Peyer's patch (tissue), 4 donors: Measurements from ENCODE around the gene ZBTB48.

ENCODE experiments used
- POLR2A ChIP-seq, 2 donors: fragments of 450-650 bp; IDR thresholded peaks; one replicate each; pipeline ENCODE4 v1.5.1; 2017; ENCODE audit warnings: antibody characterized with exemption in 2 of 2, mild to moderate bottlenecking in 2 of 2, moderate library complexity in 2 of 2
- TF ChIP-seq, protein P1 (sequence below), 6 experiments: fragments of 450-650 bp in 4 of 6; fragments of 200-600 bp in 2 of 6; sonication (generic) in 1 of 6; IDR thresholded peaks; one replicate each; pipeline ENCODE4 v1.5.1; 2017 to 2019; ENCODE audit warnings: antibody characterized with exemption in 6 of 6, mild to moderate bottlenecking in 3 of 6, moderate library complexity in 1 of 6

DNA sequence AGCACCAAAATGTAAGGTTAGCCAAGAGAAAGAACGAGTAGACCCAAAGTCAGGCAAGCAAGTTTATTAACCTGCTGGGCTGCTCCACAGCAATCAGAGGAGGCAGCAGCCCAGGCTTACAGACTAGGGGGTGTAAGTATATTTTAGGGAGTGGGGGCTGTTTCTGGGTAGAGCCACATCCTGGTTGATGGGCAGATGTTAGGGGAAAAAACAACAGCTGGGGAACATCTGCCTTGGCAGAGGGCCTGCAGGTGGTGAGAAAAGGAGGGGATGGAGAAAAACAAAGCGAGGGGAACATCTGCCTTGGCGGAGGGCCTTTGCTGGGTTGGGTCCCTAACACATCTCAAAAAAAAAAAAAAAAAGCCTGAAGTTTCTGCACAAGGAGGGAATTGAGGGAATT is 9.7 kb upstream of the ZBTB48 start:
- TF ChIP-seq, protein P1, sequence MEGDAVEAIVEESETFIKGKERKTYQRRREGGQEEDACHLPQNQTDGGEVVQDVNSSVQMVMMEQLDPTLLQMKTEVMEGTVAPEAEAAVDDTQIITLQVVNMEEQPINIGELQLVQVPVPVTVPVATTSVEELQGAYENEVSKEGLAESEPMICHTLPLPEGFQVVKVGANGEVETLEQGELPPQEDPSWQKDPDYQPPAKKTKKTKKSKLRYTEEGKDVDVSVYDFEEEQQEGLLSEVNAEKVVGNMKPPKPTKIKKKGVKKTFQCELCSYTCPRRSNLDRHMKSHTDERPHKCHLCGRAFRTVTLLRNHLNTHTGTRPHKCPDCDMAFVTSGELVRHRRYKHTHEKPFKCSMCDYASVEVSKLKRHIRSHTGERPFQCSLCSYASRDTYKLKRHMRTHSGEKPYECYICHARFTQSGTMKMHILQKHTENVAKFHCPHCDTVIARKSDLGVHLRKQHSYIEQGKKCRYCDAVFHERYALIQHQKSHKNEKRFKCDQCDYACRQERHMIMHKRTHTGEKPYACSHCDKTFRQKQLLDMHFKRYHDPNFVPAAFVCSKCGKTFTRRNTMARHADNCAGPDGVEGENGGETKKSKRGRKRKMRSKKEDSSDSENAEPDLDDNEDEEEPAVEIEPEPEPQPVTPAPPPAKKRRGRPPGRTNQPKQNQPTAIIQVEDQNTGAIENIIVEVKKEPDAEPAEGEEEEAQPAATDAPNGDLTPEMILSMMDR (IDR thresholded peaks at IDR 0.05), result no peak
- TF ChIP-seq POLR2A (IDR thresholded peaks at IDR 0.05), result no peak
